Smooth muscle cell (in vitro differentiated cells): Measurements from ENCODE around the gene IP6K1. TPM values are rescaled to one million over a fixed set of nuclear protein-coding genes. Genes with fewer than 3 reads are reported as not detected.

Source experiments
- DNase-seq: peaks from one replicate; lab custom pipeline; 2025; ENCODE audit not compliant: unreplicated experiment; lab: John Stamatoyannopoulos, UW
- H2AFZ ChIP-seq: fragments of 200-600 bp; sonication (generic); 2 replicates; pipeline ENCODE4 v1.6.0; 2016; ENCODE audit warnings: antibody characterized with exemption, low read depth, mild to moderate bottlenecking
- H3F3A ChIP-seq: fragments of 200-600 bp; sonication (generic); 2 replicates; pipeline ENCODE4 v1.6.0; 2017; ENCODE audit warnings: antibody characterized with exemption, low read depth
- H3K27ac ChIP-seq: fragments of 200-600 bp; sonication (generic); 2 replicates; pipeline ENCODE4 v1.5.1; 2016; ENCODE audit warnings: low read depth, mild to moderate bottlenecking
- H3K27me3 ChIP-seq: fragments of 200-600 bp; sonication (generic); 2 replicates; pipeline ENCODE4 v1.6.1; 2016; ENCODE audit warnings: low read depth, mild to moderate bottlenecking
- H3K36me3 ChIP-seq: fragments of 200-600 bp; sonication (generic); 2 replicates; pipeline ENCODE4 v1.5.1; 2016; ENCODE audit warnings: low read depth
- H3K4me1 ChIP-seq: fragments of 200-600 bp; sonication (generic); 2 replicates; pipeline ENCODE4 v1.5.1; 2016; ENCODE audit warnings: low read depth
- H3K4me2 ChIP-seq: fragments of 200-600 bp; sonication (generic); 2 replicates; pipeline ENCODE4 v1.6.0; 2016; ENCODE audit warnings: mild to moderate bottlenecking
- H3K4me3 ChIP-seq: fragments of 200-600 bp; sonication (generic); 2 replicates; pipeline ENCODE4 v1.5.1; 2016; ENCODE audit warnings: mild to moderate bottlenecking
- H3K79me2 ChIP-seq: fragments of 200-600 bp; sonication (generic); 2 replicates; pipeline ENCODE4 v1.6.0; 2016; ENCODE audit warnings: low read depth, mild to moderate bottlenecking
- H3K9ac ChIP-seq: fragments of 200-600 bp; sonication (generic); 2 replicates; pipeline ENCODE4 v1.6.0; 2016; ENCODE audit warnings: low read depth
- H3K9me3 ChIP-seq: fragments of 200-600 bp; sonication (generic); replicated peaks from 2 replicates; pipeline ENCODE4 v1.5.1; 2016; ENCODE audit warnings: low read depth
- H4K20me1 ChIP-seq: fragments of 200-600 bp; sonication (generic); 2 replicates; pipeline ENCODE4 v1.6.0; 2016; ENCODE audit warnings: low read depth
- WGBS: methylation state at CpG from one replicate; pipeline ENCODE4 v1.1.7; 2016; ENCODE audit warnings: low lambda C conversion rate; 5-methylcytosine and 5-hydroxymethylcytosine counted together
- polyA plus RNA-seq: library from polyadenylated mRNA; unstranded; fragments of >200 nt; fragmentation: Nextera tagmentation; extraction: Ambion mirVana; gene quantifications from 2 replicates; pipeline ENCODE4 v1.2.1, GENCODE V29; 2016
- total RNA-seq: library from RNA; depleted of rRNA; stranded (reverse); fragments of >200 nt; gene quantifications from 2 replicates; pipeline ENCODE4 v1.2.3, GENCODE V29; 2014
- TF ChIP-seq, protein P1 (sequence below): fragments of 200-600 bp; sonication (generic); IDR thresholded peaks from 2 replicates; pipeline ENCODE4 v1.5.1; 2017; ENCODE audit warnings: borderline replicate concordance, mild to moderate bottlenecking, antibody characterized with exemption; ENCODE audit not compliant: insufficient read depth, poor library complexity, severe bottlenecking

IP6K1 gene
- total and polyA plus RNA-seq, 2 experiments from 2014 or later: 23.0 to 31.1 TPM

GRCh38 chr3:49707113-49707480 lies 79.2 kb downstream of the IP6K1 start:
- WGBS: 89% methylated on average over 3 of the region's 4 CpGs
- H3K9ac ChIP-seq: no peak overlapping the region
- no peak for DNase-seq

GRCh38 chr3:49706456-49707112 lies 79.8 kb downstream of the IP6K1 start:
- no peak overlapping the region for H3K9ac ChIP-seq
- H3F3A ChIP-seq: no peaks in the 10 kb centered on the region
- WGBS: 94% methylated on average over 8 of the region's 9 CpGs

More at GRCh38 chr3:49707113-49707480, 79.2 kb downstream of the IP6K1 start:
- Histone ChIP-seq H3K4me1 (no peaks in the 10 kb centered on the region), H4K20me1 (no peaks in the 10 kb centered on the region), H3K36me3 (no peaks in the 10 kb centered on the region), H3K27me3 (no peaks in the 10 kb centered on the region), H3F3A (no peaks in the 10 kb centered on the region), H2AFZ (no peak overlapping the region), H3K9me3 (no peaks in the 10 kb centered on the region), H3K4me2 (no peak overlapping the region), H3K27ac (no peak overlapping the region), H3K79me2 (no peaks in the 10 kb centered on the region), H3K4me3 (no peak overlapping the region)
- TF ChIP-seq, protein P1, sequence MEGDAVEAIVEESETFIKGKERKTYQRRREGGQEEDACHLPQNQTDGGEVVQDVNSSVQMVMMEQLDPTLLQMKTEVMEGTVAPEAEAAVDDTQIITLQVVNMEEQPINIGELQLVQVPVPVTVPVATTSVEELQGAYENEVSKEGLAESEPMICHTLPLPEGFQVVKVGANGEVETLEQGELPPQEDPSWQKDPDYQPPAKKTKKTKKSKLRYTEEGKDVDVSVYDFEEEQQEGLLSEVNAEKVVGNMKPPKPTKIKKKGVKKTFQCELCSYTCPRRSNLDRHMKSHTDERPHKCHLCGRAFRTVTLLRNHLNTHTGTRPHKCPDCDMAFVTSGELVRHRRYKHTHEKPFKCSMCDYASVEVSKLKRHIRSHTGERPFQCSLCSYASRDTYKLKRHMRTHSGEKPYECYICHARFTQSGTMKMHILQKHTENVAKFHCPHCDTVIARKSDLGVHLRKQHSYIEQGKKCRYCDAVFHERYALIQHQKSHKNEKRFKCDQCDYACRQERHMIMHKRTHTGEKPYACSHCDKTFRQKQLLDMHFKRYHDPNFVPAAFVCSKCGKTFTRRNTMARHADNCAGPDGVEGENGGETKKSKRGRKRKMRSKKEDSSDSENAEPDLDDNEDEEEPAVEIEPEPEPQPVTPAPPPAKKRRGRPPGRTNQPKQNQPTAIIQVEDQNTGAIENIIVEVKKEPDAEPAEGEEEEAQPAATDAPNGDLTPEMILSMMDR: no peak

GRCh38 chr3:49705390-49705960 lies 80.9 kb downstream of the IP6K1 start:
- Histone ChIP-seq H3K27me3 (no peaks in the 10 kb centered on the region), H2AFZ (no peak overlapping the region), H3K4me2 (no peak overlapping the region), H3F3A (no peaks in the 10 kb centered on the region), H3K4me1 (no peaks in the 10 kb centered on the region), H3K36me3 (no peaks in the 10 kb centered on the region), H3K4me3 (no peak overlapping the region), H3K9me3 (no peaks in the 10 kb centered on the region), H3K27ac (no peak overlapping the region), H4K20me1 (no peaks in the 10 kb centered on the region), H3K79me2 (no peaks in the 10 kb centered on the region), H3K9ac (no peak overlapping the region)
- TF ChIP-seq, protein P1: no peak
- no peak for DNase-seq
- 97% methylated on average over 17 of the region's 17 CpGs for WGBS

More at GRCh38 chr3:49706456-49707112, 79.8 kb downstream of the IP6K1 start:
- H3K9me3 ChIP-seq: no peaks in the 10 kb centered on the region
- no peaks in the 10 kb centered on the region for H3K27me3 ChIP-seq
- TF ChIP-seq, protein P1: no peak
- H3K4me1 ChIP-seq: no peaks in the 10 kb centered on the region
- H3K4me2 ChIP-seq: no peak overlapping the region
- no peaks in the 10 kb centered on the region for H3K79me2 ChIP-seq
- no peak overlapping the region for H3K4me3 ChIP-seq
- no peak overlapping the region for H3K27ac ChIP-seq
- no peaks in the 10 kb centered on the region for H4K20me1 ChIP-seq
- no peak for DNase-seq
- no peaks in the 10 kb centered on the region for H3K36me3 ChIP-seq
- no peak overlapping the region for H2AFZ ChIP-seq

DNA sequence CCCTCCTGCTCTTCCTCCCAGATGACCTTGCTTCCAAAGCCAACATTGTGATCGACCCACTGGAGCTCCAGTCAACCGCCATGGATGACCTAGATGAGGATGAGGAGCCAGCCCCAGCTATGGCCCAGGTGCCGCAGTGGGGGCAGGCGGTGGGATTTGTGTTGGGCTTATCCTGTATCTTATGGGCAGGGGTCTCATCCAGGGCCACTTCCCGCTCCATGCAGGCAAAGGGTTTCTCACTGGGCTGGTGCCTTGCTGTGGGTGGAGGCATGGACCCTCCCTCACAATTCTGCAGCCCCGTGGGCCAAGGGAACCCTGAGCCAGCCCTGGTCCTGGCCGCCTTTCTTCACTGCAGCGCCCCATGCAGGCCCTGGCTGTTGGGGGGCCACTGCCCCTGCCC lies 81.7 kb downstream of the IP6K1 start:
- no peaks in the 10 kb centered on the region for H4K20me1 ChIP-seq
- H3K79me2 ChIP-seq: no peaks in the 10 kb centered on the region
- H2AFZ ChIP-seq: no peak overlapping the region
- no peaks in the 10 kb centered on the region for H3K9me3 ChIP-seq
- no peak overlapping the region for H3K4me2 ChIP-seq
- H3K4me3 ChIP-seq: no peak overlapping the region
- DNase-seq: no peak
- 96% methylated on average over 8 of the region's 8 CpGs for WGBS
- no peak overlapping the region for H3K9ac ChIP-seq
- TF ChIP-seq, protein P1: no peak
- H3K27me3 ChIP-seq: no peaks in the 10 kb centered on the region
- no peaks in the 10 kb centered on the region for H3F3A ChIP-seq
- H3K27ac ChIP-seq: no peak overlapping the region
- H3K4me1 ChIP-seq: no peaks in the 10 kb centered on the region
- H3K36me3 ChIP-seq: no peaks in the 10 kb centered on the region
